ENCODE data around the gene SPEM2.

SPEM2 gene

DNA sequence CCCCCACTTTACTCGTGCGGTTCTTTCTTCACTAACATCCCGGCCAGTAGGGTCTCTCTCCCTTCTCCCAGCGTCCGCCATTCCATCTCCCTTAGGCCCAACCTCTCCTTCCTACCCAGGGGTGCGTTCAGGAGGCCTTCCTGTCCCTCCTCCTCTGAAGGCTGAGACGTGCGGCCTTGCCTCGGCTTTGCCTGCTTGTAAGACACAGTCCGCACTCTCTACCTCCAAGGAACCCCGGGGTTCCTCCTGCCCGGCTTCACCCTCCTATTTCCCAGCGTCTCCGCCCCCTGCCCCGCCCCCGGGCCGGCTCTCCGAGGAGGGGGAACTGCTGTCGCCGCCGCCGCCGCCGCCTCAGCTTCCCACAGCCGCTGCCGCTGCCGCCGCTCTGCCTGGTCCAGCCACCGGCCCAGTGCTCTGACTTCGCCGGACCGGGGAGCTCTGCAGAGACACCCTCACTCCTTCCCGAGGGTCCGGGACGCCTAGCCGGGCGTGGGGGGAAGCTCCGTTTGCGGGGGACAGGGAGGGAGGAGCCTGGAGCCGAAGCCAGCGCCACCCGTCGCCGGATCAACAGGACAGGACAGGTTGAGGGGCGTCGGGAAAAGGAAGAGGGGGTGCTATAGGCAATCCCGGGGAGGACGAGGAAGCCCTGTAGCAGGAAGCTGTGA lies 12.7 kb downstream of the SPEM2 start:
- FAIRE-seq (no peak), DNase-seq (ENCODE audit: insufficient read length, low spot score) (no peak)
- TF ChIP-seq, protein P1, sequence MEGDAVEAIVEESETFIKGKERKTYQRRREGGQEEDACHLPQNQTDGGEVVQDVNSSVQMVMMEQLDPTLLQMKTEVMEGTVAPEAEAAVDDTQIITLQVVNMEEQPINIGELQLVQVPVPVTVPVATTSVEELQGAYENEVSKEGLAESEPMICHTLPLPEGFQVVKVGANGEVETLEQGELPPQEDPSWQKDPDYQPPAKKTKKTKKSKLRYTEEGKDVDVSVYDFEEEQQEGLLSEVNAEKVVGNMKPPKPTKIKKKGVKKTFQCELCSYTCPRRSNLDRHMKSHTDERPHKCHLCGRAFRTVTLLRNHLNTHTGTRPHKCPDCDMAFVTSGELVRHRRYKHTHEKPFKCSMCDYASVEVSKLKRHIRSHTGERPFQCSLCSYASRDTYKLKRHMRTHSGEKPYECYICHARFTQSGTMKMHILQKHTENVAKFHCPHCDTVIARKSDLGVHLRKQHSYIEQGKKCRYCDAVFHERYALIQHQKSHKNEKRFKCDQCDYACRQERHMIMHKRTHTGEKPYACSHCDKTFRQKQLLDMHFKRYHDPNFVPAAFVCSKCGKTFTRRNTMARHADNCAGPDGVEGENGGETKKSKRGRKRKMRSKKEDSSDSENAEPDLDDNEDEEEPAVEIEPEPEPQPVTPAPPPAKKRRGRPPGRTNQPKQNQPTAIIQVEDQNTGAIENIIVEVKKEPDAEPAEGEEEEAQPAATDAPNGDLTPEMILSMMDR (IDR thresholded peaks at IDR 0.05; ENCODE audit: insufficient read depth, missing control alignments) = no peak

DNA sequence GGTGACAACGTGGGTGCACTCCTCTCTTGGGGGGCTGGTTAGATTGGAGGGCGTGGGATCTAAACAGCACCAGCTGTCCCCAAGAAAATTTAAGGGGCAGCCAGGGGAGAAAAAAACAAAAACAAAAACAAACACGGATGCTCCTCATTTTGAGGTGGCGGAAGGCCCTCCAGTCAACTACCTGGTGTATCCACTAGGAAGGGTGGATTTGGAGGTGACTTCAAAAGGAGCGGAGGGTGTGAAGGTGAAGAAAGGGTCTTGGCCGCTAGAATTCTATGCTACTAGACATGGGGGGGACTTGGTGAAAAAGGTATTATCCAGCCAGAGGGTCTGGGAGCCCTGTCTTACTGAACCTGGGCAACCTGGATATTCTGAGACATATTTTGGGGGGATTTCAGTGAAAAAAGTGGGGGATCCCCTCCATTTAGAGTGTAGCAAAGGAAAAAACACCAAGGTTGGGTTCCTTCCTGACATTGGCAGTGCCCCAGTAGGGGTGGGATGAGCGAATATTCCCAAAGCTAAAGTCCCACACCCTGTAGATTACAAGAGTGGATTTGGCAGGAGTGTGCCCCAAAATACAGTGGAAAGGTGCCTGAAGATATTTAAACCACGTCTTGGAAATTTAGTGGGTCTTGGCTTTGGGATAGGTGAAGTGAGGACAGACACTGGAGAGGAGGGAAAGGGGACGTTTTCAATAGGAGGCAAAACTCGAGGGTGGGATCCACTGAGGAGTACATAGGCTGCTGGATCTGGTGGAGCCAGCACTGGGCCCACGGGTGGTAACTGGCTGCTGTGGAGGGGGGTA lies 13.4 kb downstream of the SPEM2 start:
- DNase-seq (ENCODE audit: insufficient read length, low spot score) (no peak), FAIRE-seq (no peak)
- TF ChIP-seq, protein P1 (IDR thresholded peaks at IDR 0.05; ENCODE audit: insufficient read depth, missing control alignments) = no peak

DNA sequence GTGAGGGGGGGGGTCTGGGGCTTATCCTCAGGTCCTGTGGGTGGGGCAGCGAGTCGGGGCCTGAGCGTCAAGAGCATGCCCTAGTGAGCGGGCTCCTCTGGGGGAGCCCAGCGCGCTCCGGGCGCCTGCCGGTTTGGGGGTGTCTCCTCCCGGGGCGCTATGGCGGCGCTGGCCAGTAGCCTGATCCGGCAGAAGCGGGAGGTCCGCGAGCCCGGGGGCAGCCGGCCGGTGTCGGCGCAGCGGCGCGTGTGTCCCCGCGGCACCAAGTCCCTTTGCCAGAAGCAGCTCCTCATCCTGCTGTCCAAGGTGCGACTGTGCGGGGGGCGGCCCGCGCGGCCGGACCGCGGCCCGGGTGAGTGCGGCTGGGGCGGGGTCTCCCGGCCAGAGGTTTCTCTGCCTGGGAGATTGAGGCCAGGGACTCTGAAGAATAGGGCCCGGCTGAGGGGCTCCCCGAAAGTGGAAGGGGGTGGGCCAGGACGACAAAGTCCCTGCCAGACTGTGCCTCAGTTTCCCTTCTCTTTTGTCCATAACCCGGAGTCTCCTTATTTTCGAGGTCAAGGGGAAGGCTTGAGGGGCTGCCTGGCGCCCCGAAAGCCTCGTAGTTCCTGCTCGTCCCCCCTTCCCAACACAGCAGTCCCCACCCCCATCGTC lies 14.2 kb downstream of the SPEM2 start, which contains the start of gene FGF11:
Gene FGF11, plus strand, starts transcription at position 51 of the 651 bp plus-strand sequence. Its CDS starts 109 bp downstream, at position 160.
- DNase-seq (ENCODE audit: insufficient read length, low spot score) (no peak), FAIRE-seq (no peak)
- TF ChIP-seq, protein P1 (IDR thresholded peaks at IDR 0.05; ENCODE audit: insufficient read depth, missing control alignments) = no peak

DNA sequence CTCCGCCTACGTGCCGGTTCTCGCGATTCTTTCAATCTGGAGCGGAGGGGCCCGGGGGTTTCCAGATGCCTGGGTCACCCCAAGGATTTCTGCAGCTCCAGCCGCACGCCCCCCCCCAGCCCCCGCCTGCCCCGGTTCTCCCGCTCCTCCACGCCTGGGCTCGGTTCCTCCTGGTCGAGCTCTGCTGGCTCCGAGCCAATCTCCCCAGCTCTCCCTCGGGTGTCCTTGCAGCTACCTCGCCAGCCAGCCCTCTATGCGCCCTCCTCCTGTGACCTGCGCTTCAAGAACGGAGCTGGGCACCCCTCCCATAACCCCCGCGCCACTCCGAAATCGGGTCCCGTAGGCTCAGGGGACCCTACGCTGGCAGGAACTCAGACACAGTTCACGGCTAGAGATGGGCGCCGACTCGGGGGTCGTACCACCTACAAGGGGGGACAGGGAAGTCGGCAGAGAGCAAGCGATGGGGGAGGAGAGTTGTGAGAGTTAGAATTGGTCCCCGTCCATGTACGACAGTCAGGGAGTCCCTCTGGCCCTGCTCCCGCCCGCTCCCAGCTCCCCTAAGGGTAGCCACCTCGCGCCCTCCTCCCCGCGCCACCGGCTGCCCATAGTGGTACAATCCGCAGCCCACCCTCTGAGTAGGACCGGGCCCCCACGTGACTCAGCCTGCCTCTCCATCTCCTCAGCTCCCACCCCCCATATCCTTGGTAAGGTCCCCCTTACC lies 14.9 kb downstream of the SPEM2 start:
- no peak for FAIRE-seq
- TF ChIP-seq, protein P1 (IDR thresholded peaks at IDR 0.05; ENCODE audit: insufficient read depth, missing control alignments) = no peak
- DNase-seq (ENCODE audit: insufficient read length, low spot score) = peak; percentile 60

DNA sequence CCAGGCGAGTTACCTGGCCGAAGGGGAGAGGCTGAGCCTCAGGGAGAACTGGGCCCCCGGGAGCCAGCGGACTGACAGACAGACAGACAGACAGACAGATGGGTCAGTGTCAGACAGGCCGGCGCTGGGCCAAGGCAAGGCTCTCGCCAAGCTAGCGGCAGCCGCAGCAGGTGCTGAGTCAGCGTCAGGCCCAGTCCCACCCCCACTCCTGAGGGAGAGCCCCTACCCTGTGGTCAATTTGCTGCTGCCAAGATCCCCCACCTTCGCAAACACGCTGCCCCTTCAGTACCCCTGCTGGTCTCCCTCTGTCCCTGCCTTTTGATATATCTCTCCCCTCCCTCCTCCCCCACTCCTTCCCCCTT lies 15.4 kb downstream of the SPEM2 start:
- DNase-seq (ENCODE audit: insufficient read length, low spot score) = no peak
- TF ChIP-seq, protein P1 (IDR thresholded peaks at IDR 0.05; ENCODE audit: insufficient read depth, missing control alignments) = no peak

DNA sequence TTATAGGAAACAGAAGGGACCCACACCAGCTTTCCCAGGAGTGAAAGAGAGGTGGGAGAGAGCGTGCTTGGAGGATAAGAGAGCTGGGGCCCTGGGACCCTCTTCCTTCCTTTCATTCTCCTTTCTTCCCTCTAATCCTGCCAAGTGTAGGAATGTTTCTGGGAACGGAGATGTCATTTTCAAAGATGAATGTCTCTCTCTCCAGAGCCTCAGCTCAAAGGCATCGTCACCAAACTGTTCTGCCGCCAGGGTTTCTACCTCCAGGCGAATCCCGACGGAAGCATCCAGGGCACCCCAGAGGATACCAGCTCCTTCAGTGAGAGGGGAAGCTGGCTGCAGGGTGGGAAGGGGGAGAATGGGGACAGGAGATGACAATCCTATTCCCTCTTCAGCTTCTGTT lies 15.8 kb downstream of the SPEM2 start:
- no peak for FAIRE-seq

More for the DNA sequence above, 15.4 kb downstream of the SPEM2 start:
- no peak for FAIRE-seq

More for the DNA sequence above, 15.8 kb downstream of the SPEM2 start:
- no peak for DNase-seq (ENCODE audit: insufficient read length, low spot score)
- TF ChIP-seq, protein P1 (IDR thresholded peaks at IDR 0.05; ENCODE audit: insufficient read depth, missing control alignments) = no peak

All from D721Med (cell line).